ENCODE data around the gene ST6GAL1.

The ST6GAL1 gene

DNA sequence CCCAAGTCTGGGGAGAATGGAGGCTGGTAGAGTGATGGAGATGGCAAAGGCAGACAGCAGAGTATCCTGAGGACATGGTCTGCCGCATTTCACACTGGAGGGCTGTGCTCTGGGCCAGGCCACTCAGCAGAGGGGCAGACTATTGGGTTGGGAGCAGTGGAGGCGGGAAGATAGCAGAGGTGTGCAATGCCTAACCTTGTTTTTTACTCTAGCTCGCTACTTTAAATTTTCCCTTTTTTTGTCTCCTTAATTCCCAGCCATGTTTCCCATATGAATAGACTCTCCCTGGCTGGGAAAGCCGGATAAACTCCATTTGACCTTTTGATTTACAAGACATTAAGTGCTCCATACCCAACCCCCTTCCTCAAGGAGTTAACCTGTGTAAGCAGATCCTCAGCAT lies 33.5 kb upstream of the ST6GAL1 start:
- TF ChIP-seq, protein P1, sequence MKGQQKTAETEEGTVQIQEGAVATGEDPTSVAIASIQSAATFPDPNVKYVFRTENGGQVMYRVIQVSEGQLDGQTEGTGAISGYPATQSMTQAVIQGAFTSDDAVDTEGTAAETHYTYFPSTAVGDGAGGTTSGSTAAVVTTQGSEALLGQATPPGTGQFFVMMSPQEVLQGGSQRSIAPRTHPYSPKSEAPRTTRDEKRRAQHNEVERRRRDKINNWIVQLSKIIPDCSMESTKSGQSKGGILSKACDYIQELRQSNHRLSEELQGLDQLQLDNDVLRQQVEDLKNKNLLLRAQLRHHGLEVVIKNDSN (IDR thresholded peaks at IDR 0.05), result no peak
- TF ChIP-seq, protein P2, sequence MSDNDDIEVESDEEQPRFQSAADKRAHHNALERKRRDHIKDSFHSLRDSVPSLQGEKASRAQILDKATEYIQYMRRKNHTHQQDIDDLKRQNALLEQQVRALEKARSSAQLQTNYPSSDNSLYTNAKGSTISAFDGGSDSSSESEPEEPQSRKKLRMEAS (IDR thresholded peaks at IDR 0.05), result no peak

DNA sequence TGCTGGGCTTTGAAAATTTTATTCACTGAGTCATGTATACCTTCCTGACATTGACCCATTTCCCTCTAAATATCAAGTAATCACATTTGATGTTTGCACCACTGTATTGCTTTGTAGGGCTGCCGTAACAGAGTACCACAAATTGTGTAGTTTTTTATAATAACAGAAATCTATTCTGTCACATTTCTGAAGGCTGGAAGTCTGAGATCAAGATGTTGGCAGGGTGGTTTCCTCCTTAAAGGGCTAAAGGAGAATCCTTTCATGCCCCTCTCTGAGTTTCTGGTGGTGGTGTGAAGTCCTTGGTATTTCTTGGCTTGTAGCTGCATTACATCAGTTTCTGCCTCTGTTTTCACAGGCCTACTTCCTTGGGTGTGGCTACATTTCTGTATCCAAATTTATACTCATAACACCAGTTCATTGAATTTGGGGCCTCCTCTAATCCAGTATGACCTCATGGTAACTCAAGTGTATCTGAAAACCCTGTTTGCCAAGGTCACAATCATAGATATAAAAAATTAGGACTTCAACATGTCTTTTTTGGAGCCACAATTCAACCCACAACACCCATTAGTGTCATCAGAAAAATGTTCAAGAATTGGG lies 29.1 kb upstream of the ST6GAL1 start:
- no peak for TF ChIP-seq EGR1 (IDR thresholded peaks at IDR 0.05)
- no peak for TF ChIP-seq TEAD4 (IDR thresholded peaks at IDR 0.05)
- TF ChIP-seq FOXM1 (IDR thresholded peaks at IDR 0.05; ENCODE audit: borderline replicate concordance, low read depth), result no peak
- TF ChIP-seq EP300 (IDR thresholded peaks at IDR 0.05; ENCODE audit: borderline replicate concordance), result no peak
- no peak for TF ChIP-seq NFIC (IDR thresholded peaks at IDR 0.05)
- no peak for TF ChIP-seq RAD21 (IDR thresholded peaks at IDR 0.05; ENCODE audit: low read depth)
- no peak for TF ChIP-seq CEBPB (IDR thresholded peaks at IDR 0.05)
- no peak for TF ChIP-seq CREB1 (IDR thresholded peaks at IDR 0.05; ENCODE audit: low read depth)
- TF ChIP-seq, protein P1 (IDR thresholded peaks at IDR 0.05), result no peak

DNA sequence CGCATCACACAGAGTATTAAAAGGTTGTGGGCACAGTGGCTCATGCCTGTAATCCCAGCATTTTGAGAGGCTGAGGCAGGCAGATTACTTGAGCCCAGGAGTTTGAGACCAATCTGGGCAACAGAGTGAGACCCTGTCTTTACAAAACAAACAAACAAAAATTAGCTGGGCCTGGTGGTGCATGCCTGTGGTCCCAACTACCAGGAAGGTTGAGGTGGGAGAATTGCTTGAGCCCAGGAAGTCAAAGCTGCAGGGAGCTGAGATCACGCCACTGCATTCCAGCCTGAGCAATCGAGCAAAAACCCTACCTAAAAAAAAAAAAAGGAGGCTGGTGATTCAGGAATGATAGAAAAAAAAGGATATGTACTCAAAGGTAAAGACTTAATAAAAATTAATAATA lies 28.2 kb upstream of the ST6GAL1 start:
- TF ChIP-seq, protein P1 (IDR thresholded peaks at IDR 0.05), result no peak
- TF ChIP-seq CEBPB (IDR thresholded peaks at IDR 0.05), result no peak
- TF ChIP-seq TCF12 (IDR thresholded peaks at IDR 0.05; ENCODE audit: low read depth), result no peak
- TF ChIP-seq REST (IDR thresholded peaks at IDR 0.05; ENCODE audit: low read depth), result no peak
- no peak for TF ChIP-seq EP300 (IDR thresholded peaks at IDR 0.05; ENCODE audit: borderline replicate concordance)
- TF ChIP-seq ZBTB7A (IDR thresholded peaks at IDR 0.05; ENCODE audit: low read depth), result no peak
- TF ChIP-seq RAD21 (IDR thresholded peaks at IDR 0.05; ENCODE audit: low read depth), result no peak
- no peak for TF ChIP-seq CREB1 (IDR thresholded peaks at IDR 0.05; ENCODE audit: low read depth)
- no peak for TF ChIP-seq EGR1 (IDR thresholded peaks at IDR 0.05)
- TF ChIP-seq TEAD4 (IDR thresholded peaks at IDR 0.05), result no peak
- TF ChIP-seq YY1 (IDR thresholded peaks at IDR 0.05; ENCODE audit: low read depth), result no peak
- TF ChIP-seq TAF1 (IDR thresholded peaks at IDR 0.05; ENCODE audit: low read depth), result no peak
- TF ChIP-seq, protein P2 (IDR thresholded peaks at IDR 0.05), result no peak
- TF ChIP-seq NFIC (IDR thresholded peaks at IDR 0.05), result no peak
- TF ChIP-seq FOXM1 (IDR thresholded peaks at IDR 0.05; ENCODE audit: borderline replicate concordance, low read depth), result no peak

DNA sequence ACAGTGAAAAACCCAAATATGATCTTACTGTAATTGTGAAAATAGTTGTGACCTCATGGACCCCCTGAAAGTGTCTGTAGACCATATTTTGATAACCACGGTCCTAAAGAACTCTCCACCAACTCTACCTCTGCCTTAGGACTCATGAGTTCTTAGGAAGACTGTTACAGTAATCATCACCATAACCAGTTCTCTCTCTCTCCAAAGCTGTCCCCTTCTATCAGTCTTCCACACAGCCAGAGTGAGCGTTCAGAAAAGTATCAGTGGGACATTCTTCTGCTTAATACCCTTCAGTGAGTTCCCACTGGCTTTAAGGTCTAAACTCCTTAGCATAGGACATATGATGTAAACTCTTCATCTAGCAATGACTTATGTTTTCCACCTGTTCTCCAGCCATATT lies 27.6 kb upstream of the ST6GAL1 start:
- TF ChIP-seq NFIC (IDR thresholded peaks at IDR 0.05) (no peak), EP300 (IDR thresholded peaks at IDR 0.05; ENCODE audit: borderline replicate concordance) (no peak), YY1 (IDR thresholded peaks at IDR 0.05; ENCODE audit: low read depth) (no peak), EGR1 (IDR thresholded peaks at IDR 0.05) (no peak)

- TF ChIP-seq NFIC (IDR thresholded peaks at IDR 0.05) (no peak), YY1 (IDR thresholded peaks at IDR 0.05; ENCODE audit: low read depth) (no peak), EP300 (IDR thresholded peaks at IDR 0.05; ENCODE audit: borderline replicate concordance) (no peak), TCF12 (IDR thresholded peaks at IDR 0.05; ENCODE audit: low read depth) (no peak), CREB1 (IDR thresholded peaks at IDR 0.05; ENCODE audit: low read depth) (no peak), TAF1 (IDR thresholded peaks at IDR 0.05; ENCODE audit: low read depth) (no peak), RAD21 (IDR thresholded peaks at IDR 0.05; ENCODE audit: low read depth) (no peak), EGR1 (IDR thresholded peaks at IDR 0.05) (no peak), CEBPB (IDR thresholded peaks at IDR 0.05) (no peak), FOXM1 (IDR thresholded peaks at IDR 0.05; ENCODE audit: borderline replicate concordance, low read depth) (no peak), ZBTB7A (IDR thresholded peaks at IDR 0.05; ENCODE audit: low read depth) (no peak), TEAD4 (IDR thresholded peaks at IDR 0.05) (no peak), REST (IDR thresholded peaks at IDR 0.05; ENCODE audit: low read depth) (no peak)
- TF ChIP-seq, protein P2 (IDR thresholded peaks at IDR 0.05), result no peak
- TF ChIP-seq, protein P1 (IDR thresholded peaks at IDR 0.05), result no peak
These were observed 21.1 kb upstream of the ST6GAL1 start for GRCh38 chr3:186909078-186909853.

Data from Ishikawa (cell line).